ENCODE data around the gene PCYOX1L. TPM values are rescaled to one million over a fixed set of nuclear protein-coding genes. Genes with fewer than 3 reads are reported as not detected.
A peak's percentile ranks its signal among the peaks of the same experiment; 100 is the strongest.

The PCYOX1L gene
- total and polyA plus RNA-seq, 9 of the 15 experiments (the other 6 are each of a cell fraction or from before 2014, with no cell fraction given) = 2.3 to 17.9 (median 6.0) TPM

DNA sequence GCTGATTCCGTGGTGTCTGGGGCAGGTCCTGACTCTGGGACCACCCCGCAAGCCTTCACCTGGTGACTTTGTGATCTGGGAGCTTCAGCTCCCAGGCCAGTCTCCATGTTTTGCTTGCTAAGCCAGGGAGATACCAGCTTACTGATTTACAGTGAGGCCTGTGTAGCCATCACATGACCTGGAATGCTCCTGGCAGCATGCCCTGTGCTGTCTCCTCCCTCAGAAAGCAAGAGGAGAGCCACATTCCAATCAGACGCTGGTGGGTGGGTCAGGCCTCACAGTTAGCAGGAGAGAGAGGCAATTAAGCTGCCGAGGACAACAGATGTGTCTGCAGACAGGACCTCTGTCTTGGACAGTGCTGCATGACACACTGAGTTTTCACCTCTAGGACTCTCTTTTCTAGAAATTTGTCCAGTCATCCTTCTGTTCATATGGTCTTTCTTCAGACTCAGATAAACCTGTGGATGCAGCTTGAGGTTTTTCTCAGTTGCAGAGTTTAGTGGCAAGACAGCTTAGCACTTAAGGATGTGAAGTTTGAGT is 37.0 kb upstream of the PCYOX1L start (continued):
- TF ChIP-seq, protein P1, sequence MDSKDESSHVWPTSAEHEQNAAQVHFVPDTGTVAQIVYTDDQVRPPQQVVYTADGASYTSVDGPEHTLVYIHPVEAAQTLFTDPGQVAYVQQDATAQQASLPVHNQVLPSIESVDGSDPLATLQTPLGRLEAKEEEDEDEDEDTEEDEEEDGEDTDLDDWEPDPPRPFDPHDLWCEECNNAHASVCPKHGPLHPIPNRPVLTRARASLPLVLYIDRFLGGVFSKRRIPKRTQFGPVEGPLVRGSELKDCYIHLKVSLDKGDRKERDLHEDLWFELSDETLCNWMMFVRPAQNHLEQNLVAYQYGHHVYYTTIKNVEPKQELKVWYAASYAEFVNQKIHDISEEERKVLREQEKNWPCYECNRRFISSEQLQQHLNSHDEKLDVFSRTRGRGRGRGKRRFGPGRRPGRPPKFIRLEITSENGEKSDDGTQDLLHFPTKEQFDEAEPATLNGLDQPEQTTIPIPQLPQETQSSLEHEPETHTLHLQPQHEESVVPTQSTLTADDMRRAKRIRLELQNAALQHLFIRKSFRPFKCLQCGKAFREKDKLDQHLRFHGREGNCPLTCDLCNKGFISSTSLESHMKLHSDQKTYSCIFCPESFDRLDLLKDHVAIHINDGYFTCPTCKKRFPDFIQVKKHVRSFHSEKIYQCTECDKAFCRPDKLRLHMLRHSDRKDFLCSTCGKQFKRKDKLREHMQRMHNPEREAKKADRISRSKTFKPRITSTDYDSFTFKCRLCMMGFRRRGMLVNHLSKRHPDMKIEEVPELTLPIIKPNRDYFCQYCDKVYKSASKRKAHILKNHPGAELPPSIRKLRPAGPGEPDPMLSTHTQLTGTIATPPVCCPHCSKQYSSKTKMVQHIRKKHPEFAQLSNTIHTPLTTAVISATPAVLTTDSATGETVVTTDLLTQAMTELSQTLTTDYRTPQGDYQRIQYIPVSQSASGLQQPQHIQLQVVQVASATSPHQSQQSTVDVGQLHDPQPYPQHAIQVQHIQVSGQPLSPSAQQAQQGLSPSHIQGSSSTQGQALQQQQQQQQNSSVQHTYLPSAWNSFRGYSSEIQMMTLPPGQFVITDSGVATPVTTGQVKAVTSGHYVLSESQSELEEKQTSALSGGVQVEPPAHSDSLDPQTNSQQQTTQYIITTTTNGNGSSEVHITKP (IDR thresholded peaks at IDR 0.05; ENCODE audit: partially characterized antibody) = peak; percentile 62
- peak; percentile 55 for TF ChIP-seq POLR2A (conservative IDR thresholded peaks at IDR 0.05)
- TF ChIP-seq ZNF121 (CRISPR knock-in tag; conservative IDR thresholded peaks at IDR 0.05) = peak; percentile 88
- TF ChIP-seq, protein P2, sequence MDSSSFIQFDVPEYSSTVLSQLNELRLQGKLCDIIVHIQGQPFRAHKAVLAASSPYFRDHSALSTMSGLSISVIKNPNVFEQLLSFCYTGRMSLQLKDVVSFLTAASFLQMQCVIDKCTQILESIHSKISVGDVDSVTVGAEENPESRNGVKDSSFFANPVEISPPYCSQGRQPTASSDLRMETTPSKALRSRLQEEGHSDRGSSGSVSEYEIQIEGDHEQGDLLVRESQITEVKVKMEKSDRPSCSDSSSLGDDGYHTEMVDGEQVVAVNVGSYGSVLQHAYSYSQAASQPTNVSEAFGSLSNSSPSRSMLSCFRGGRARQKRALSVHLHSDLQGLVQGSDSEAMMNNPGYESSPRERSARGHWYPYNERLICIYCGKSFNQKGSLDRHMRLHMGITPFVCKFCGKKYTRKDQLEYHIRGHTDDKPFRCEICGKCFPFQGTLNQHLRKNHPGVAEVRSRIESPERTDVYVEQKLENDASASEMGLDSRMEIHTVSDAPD (CRISPR knock-in tag; IDR thresholded peaks at IDR 0.05) = no peak
- TF ChIP-seq MTA2 (IDR thresholded peaks at IDR 0.05; ENCODE audit: low read depth) = peak; percentile 54
- peak; percentile 74 for TF ChIP-seq FOSL1 (tag; conservative IDR thresholded peaks at IDR 0.05)
- peak; percentile 92 for TF ChIP-seq SMAD4 (CRISPR knock-in tag; conservative IDR thresholded peaks at IDR 0.05)
- peak; percentile 90 for TF ChIP-seq ARID1B (IDR thresholded peaks at IDR 0.05)
- TF ChIP-seq KDM1A (IDR thresholded peaks at IDR 0.05) = peak; percentile 85 to 88
- TF ChIP-seq EGR1 (conservative IDR thresholded peaks at IDR 0.05) = peak; percentile 47; the same call in 1 of the 2 replicates
- TF ChIP-seq, protein P3, sequence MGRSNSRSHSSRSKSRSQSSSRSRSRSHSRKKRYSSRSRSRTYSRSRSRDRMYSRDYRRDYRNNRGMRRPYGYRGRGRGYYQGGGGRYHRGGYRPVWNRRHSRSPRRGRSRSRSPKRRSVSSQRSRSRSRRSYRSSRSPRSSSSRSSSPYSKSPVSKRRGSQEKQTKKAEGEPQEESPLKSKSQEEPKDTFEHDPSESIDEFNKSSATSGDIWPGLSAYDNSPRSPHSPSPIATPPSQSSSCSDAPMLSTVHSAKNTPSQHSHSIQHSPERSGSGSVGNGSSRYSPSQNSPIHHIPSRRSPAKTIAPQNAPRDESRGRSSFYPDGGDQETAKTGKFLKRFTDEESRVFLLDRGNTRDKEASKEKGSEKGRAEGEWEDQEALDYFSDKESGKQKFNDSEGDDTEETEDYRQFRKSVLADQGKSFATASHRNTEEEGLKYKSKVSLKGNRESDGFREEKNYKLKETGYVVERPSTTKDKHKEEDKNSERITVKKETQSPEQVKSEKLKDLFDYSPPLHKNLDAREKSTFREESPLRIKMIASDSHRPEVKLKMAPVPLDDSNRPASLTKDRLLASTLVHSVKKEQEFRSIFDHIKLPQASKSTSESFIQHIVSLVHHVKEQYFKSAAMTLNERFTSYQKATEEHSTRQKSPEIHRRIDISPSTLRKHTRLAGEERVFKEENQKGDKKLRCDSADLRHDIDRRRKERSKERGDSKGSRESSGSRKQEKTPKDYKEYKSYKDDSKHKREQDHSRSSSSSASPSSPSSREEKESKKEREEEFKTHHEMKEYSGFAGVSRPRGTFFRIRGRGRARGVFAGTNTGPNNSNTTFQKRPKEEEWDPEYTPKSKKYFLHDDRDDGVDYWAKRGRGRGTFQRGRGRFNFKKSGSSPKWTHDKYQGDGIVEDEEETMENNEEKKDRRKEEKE (IDR thresholded peaks at IDR 0.05; ENCODE audit: borderline replicate concordance in 1 of 2, control insufficient read depth in 1 of 2, low read depth in 2 of 2, low read length in 1 of 2) = 0 out of 4 replicates have a peak, but pooled peaks of 1 of the 2 experiments have one; percentile 6
- 0 out of 2 replicates have a peak, but pooled peaks have one; percentile 16 for TF ChIP-seq TAF7 (tag; IDR thresholded peaks at IDR 0.05)
- TF ChIP-seq ATF7 (IDR thresholded peaks at IDR 0.05) = peak; percentile 73
- TF ChIP-seq ZNF316 (IDR thresholded peaks at IDR 0.05) = peak; percentile 99
- no peak for TF ChIP-seq YBX1 (IDR thresholded peaks at IDR 0.05)
- peak; percentile 31 for TF ChIP-seq POLR2B (IDR thresholded peaks at IDR 0.05; ENCODE audit: low read depth, partially characterized antibody)
- TF ChIP-seq NCOA1 (IDR thresholded peaks at IDR 0.05; ENCODE audit: low read depth) = peak; percentile 41; the same call in 1 of the 2 replicates
- TF ChIP-seq POLR2AphosphoS5 (IDR thresholded peaks at IDR 0.05; ENCODE audit: control insufficient read depth, insufficient read depth, low read depth, low read length) = peak; percentile 71; the same call in 1 of the 2 replicates
- peak in 1 of 3 experiments; percentile 81 for TF ChIP-seq YY1 (IDR thresholded peaks at IDR 0.05; ENCODE audit: borderline replicate concordance in 1 of 3, control insufficient read depth in 1 of 3, extremely low read depth in 1 of 3, insufficient read depth in 3 of 3, insufficient read length in 1 of 3, insufficient replicate concordance in 2 of 3, low read depth in 1 of 3, low read length in 2 of 3)
- peak; percentile 40; the same call in 1 of the 2 replicates for TF ChIP-seq NR2C1 (IDR thresholded peaks at IDR 0.05)
- no peak for TF ChIP-seq NR2C1 (tag; IDR thresholded peaks at IDR 0.05)
- peak; percentile 78 for TF ChIP-seq TAF9B (IDR thresholded peaks at IDR 0.05; ENCODE audit: partially characterized antibody)

Measured in K562 (cell line).